ENCODE measurements around the gene TP53TG5.

DNA sequence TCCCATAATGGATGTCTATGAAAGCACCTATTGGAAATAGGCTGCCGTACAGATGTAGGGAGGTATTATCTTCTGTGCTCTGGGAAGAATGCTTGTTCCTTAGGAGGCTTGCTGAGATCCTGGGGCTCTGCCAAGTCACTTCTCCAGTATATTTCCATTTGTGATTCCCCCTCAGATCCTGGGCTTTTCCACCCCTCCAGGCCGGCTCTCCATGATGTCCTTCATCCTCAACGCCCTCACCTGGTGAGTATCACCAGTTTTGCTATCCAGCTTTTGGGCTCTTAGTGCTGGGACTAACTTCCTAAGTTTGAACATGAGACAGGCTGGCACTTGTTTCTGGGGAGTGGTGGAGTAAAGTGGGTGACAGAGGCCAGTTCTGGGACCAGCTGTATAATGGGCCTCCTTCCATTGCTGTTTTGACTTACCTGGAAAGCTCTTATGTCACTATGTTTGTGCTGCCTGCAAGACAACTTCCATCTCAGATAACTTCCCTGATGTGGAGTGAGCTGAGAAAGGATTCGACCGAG, 12.6 kb downstream of the TP53TG5 start:
- TF ChIP-seq EZH2 (IDR thresholded peaks at IDR 0.05; ENCODE audit: low read length, missing control alignments) = no peak
- TF ChIP-seq, protein P1, sequence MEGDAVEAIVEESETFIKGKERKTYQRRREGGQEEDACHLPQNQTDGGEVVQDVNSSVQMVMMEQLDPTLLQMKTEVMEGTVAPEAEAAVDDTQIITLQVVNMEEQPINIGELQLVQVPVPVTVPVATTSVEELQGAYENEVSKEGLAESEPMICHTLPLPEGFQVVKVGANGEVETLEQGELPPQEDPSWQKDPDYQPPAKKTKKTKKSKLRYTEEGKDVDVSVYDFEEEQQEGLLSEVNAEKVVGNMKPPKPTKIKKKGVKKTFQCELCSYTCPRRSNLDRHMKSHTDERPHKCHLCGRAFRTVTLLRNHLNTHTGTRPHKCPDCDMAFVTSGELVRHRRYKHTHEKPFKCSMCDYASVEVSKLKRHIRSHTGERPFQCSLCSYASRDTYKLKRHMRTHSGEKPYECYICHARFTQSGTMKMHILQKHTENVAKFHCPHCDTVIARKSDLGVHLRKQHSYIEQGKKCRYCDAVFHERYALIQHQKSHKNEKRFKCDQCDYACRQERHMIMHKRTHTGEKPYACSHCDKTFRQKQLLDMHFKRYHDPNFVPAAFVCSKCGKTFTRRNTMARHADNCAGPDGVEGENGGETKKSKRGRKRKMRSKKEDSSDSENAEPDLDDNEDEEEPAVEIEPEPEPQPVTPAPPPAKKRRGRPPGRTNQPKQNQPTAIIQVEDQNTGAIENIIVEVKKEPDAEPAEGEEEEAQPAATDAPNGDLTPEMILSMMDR (conservative IDR thresholded peaks at IDR 0.05 in 1 of 2, IDR thresholded peaks at IDR 0.05 in 1 of 2; ENCODE audit: low read depth in 1 of 2, low read length in 2 of 2) = no peak

Data from fibroblast of lung (primary cell).